SK-N-MC (cell line): ENCODE measurements around the gene SIDT2.
"Not testable (repeated sequence)": the region's sequence is repeated elsewhere in the genome, so short reads cannot be mapped to it uniquely, and the experiment has no call there.

Experiments
- EZH2 ChIP-seq: fragments of 200-600 bp; sonication (generic); IDR thresholded peaks from one replicate; pipeline ENCODE4 v1.6.1; 2017; ENCODE audit warnings: antibody characterized with exemption
- FOXP2 ChIP-seq: optimal IDR thresholded peaks from 2 replicates; pipeline ENCODE3; 2011; ENCODE audit warnings: mild to moderate bottlenecking, moderate library complexity; ENCODE audit not compliant: insufficient read depth; ENCODE audit errors: extremely low read length, control extremely low read depth
- POLR2AphosphoS5 ChIP-seq: IDR thresholded peaks from 2 replicates; pipeline ENCODE4 v1.6.1; 2012; ENCODE audit warnings: mild to moderate bottlenecking, low read depth, low read length, borderline replicate concordance

GRCh38 chr11:117207481-117207880 is 28.9 kb downstream of the SIDT2 start:
- not testable (repeated sequence) for TF ChIP-seq EZH2, POLR2AphosphoS5, FOXP2
